IMR-90 (cell line): ENCODE results near the gene HAND2.

Experiments
- BHLHE40 ChIP-seq: fragments of 150-350 bp; IDR thresholded peaks from 2 replicates; pipeline ENCODE4 v1.6.1; 2016; ENCODE audit warnings: mild to moderate bottlenecking, low read depth, low read length
- CEBPB ChIP-seq: IDR thresholded peaks from 2 replicates; pipeline ENCODE4 v1.6.1; 2012; ENCODE audit warnings: low read depth, low read length, improper control_type of control experiment
- FOS ChIP-seq: fragments of 150-350 bp; IDR thresholded peaks from 2 replicates; pipeline ENCODE4 v1.6.1; 2016; ENCODE audit warnings: low read depth, low read length
- MAFK ChIP-seq: IDR thresholded peaks from 2 replicates; pipeline ENCODE4 v1.6.1; 2012; ENCODE audit warnings: low read depth, low read length, improper control_type of control experiment
- NFE2L2 ChIP-seq: fragments of 150-350 bp; IDR thresholded peaks from 2 replicates; pipeline ENCODE4 v1.6.1; 2016; ENCODE audit warnings: low read depth, mild to moderate bottlenecking, low read length
- POLR2A ChIP-seq: IDR thresholded peaks from 2 replicates; pipeline ENCODE4 v1.6.1; 2012; ENCODE audit warnings: mild to moderate bottlenecking, low read depth, low read length
- RAD21 ChIP-seq: IDR thresholded peaks from 2 replicates; pipeline ENCODE4 v1.6.1; 2012; ENCODE audit warnings: low read length, improper control_type of control experiment
- RCOR1 ChIP-seq: IDR thresholded peaks from 2 replicates; pipeline ENCODE4 v1.6.1; 2012; ENCODE audit warnings: mild to moderate bottlenecking, low read length, improper control_type of control experiment; ENCODE audit not compliant: insufficient replicate concordance
- TF ChIP-seq, protein P1 (sequence below): conservative IDR thresholded peaks from 2 replicates; pipeline ENCODE4 v1.5.1; 2012; ENCODE audit warnings: mild to moderate bottlenecking, low read depth, low read length, improper control_type of control experiment

DNA sequence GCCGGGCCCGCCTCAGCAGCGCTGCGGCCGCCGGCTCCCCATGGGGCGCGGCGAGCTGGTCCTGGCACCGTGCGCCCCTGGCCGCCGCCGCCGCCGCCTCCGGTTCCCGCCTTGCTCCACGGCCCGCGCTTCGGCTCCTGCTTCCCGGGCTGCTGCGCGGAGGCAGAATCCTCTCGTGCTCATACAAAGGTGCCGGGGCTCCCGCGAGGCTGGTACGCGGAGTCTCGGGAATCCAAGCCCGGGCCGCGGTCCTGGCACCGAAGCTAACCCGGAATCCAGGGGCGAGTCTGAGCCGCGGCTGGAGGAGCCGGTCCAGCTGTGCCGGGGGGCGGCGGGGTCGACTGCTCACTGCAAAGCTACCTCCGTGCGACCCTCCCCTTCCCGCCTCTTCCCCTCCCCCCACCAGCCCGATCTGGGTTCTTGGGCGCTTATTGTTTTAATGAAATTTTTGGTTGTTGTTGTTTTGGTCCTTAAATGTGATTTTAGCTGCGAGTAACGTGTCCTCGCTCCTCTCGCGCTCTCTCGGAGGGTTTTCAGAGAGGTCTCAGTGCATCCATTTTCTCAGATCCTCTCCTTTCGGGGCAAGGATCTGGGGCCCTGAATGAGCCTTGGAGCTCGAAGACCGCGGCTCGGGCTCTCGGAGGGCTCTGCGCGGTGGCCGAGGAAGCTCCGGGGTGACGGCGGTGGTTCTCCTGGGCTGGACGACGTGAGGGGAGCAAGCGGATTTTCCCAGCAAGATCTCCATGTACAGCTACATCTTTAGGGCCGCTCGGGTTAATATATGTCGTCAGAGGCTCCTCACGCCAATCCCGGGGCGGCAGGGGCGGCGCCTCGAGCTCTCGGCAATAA is at the start of gene HAND2:
- TF ChIP-seq, protein P1, sequence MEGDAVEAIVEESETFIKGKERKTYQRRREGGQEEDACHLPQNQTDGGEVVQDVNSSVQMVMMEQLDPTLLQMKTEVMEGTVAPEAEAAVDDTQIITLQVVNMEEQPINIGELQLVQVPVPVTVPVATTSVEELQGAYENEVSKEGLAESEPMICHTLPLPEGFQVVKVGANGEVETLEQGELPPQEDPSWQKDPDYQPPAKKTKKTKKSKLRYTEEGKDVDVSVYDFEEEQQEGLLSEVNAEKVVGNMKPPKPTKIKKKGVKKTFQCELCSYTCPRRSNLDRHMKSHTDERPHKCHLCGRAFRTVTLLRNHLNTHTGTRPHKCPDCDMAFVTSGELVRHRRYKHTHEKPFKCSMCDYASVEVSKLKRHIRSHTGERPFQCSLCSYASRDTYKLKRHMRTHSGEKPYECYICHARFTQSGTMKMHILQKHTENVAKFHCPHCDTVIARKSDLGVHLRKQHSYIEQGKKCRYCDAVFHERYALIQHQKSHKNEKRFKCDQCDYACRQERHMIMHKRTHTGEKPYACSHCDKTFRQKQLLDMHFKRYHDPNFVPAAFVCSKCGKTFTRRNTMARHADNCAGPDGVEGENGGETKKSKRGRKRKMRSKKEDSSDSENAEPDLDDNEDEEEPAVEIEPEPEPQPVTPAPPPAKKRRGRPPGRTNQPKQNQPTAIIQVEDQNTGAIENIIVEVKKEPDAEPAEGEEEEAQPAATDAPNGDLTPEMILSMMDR: no peak
- TF ChIP-seq RCOR1 (no peak), POLR2A (no peak), CEBPB (no peak), MAFK (no peak), NFE2L2 (no peak), RAD21 (no peak), FOS (no peak), BHLHE40 (no peak)
